Common myeloid progenitor, CD34-positive (primary cell): Measurements from ENCODE around the gene PPP1R12B.

Experiments
- CTCF ChIA-PET: fragments of 350-600 bp; sonication (Branson Sonifier 250); formaldehyde crosslinking; loops from one replicate; lab custom pipeline; 2021; ENCODE audit warnings: antibody characterized with exemption; lab: Charles Lee
- POLR2A ChIA-PET: fragments of 350-600 bp; sonication (Branson Sonifier 250); formaldehyde crosslinking; loops from one replicate; lab custom pipeline; 2021; ENCODE audit warnings: antibody characterized with exemption; lab: Charles Lee
- DNase-seq, 3 donors: peaks; one replicate each; pipeline versions ENCODE4 v3.0.0 to v3.0.0-alpha.2; 2013
- H3K27ac ChIP-seq, 2 experiments: 1 replicate in 1 of 2; 2 replicates in 1 of 2; pipeline ENCODE4 v1.7.0; 2013; ENCODE audit warnings: inconsistent platforms in 2 of 2, low read length in 2 of 2, mild to moderate bottlenecking in 2 of 2, low read depth in 1 of 2, moderate library complexity in 1 of 2; ENCODE audit not compliant: severe bottlenecking in 2 of 2, insufficient read depth in 1 of 2, poor library complexity in 1 of 2
- H3K27me3 ChIP-seq, 5 experiments: replicated peaks in 2 of 5; 1 replicate in 3 of 5; 2 replicates in 2 of 5; pipeline versions ENCODE4 v1.6.1 to v1.7.0; 2013; ENCODE audit warnings: low read length in 4 of 5, mild to moderate bottlenecking in 2 of 5, moderate library complexity in 2 of 5, inconsistent platforms in 1 of 5; ENCODE audit not compliant: insufficient read depth in 5 of 5, control insufficient read depth in 4 of 5
- H3K36me3 ChIP-seq, 4 experiments: 1 replicate in 2 of 4; 2 replicates in 2 of 4; pipeline versions ENCODE4 v1.6.1 to v1.7.0; 2013; ENCODE audit warnings: low read length in 3 of 4, control low read depth in 1 of 4, mild to moderate bottlenecking in 1 of 4; ENCODE audit not compliant: control insufficient read depth in 4 of 4, insufficient read depth in 4 of 4
- H3K4me1 ChIP-seq, 4 experiments: 1 replicate in 3 of 4; 2 replicates in 1 of 4; pipeline versions ENCODE4 v1.6.1 to v1.7.1; 2013; ENCODE audit warnings: low read length in 3 of 4, mild to moderate bottlenecking in 3 of 4, control low read depth in 1 of 4, inconsistent platforms in 1 of 4, moderate library complexity in 1 of 4; ENCODE audit not compliant: control insufficient read depth in 4 of 4, insufficient read depth in 4 of 4; ENCODE audit errors: control extremely low read depth in 1 of 4
- H3K4me3 ChIP-seq, 7 experiments: 1 replicate in 4 of 7; 2 replicates in 3 of 7; pipeline versions ENCODE4 v1.5.1 to v1.7.0; 2013; ENCODE audit warnings: mild to moderate bottlenecking in 7 of 7, low read length in 6 of 7, moderate library complexity in 6 of 7, inconsistent platforms in 2 of 7, low read depth in 2 of 7, control low read depth in 1 of 7; ENCODE audit not compliant: insufficient read depth in 4 of 7, control insufficient read depth in 1 of 7; ENCODE audit errors: extremely low read depth in 1 of 7
- H3K9me3 ChIP-seq, 5 experiments: 1 replicate in 4 of 5; 2 replicates in 1 of 5; pipeline versions ENCODE4 v1.6.1 to v1.7.1; 2013; ENCODE audit warnings: low read length in 4 of 5, mild to moderate bottlenecking in 2 of 5, inconsistent platforms in 1 of 5, low read depth in 1 of 5, moderate library complexity in 1 of 5; ENCODE audit not compliant: control insufficient read depth in 4 of 5, insufficient read depth in 2 of 5; ENCODE audit errors: control extremely low read depth in 1 of 5
- WGBS: methylation state at CpG from one replicate; pipeline ENCODE4 v1.1.5; 2013; ENCODE audit not compliant: insufficient coverage; 5-methylcytosine and 5-hydroxymethylcytosine counted together

Gene PPP1R12B

DNA sequence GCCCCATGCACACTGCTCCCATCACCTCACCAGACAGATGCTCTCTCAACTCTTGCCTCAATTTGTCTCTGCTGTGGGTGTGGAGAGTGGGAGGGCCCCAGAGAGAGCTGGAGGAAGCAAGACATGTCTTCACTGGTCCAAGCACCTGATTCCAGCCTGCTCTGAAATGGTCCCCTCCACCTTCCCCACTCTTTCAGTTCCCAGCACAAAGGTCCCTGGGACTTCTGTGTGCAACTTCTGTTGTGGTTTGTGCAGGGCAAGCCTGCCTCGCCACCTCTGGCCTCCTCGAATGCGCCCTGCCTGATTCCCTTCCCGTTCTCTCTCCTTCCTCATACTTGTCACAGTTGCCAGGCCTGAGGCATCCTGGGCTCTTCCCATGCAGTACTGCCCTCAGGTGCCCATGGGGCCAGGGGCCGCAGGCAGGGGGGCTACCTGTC, 242.5 kb downstream of the PPP1R12B start:
- peaks cover 0 to 3% (median 0%) of the 10 kb centered on the region in 5 experiments for H3K27me3 ChIP-seq
- POLR2A ChIA-PET = no interaction called here
- no peaks in the 10 kb centered on the region for H3K9me3 ChIP-seq
- H3K36me3 ChIP-seq = no peaks in the 10 kb centered on the region
- CTCF ChIA-PET = interaction anchor here (1.2 kb wide), 2 partner anchors 16 to 35 kb away, joined by 4 read pairs; no protein-coding TSS in a partner anchor
- peaks cover 0 to 4% (median 0%) of the 10 kb centered on the region in 4 experiments for H3K4me1 ChIP-seq
- DNase-seq = no peak
- 100% methylated on average over 4 of the region's 5 CpGs for WGBS
- no peak overlapping the region for H3K27ac ChIP-seq
- no peak overlapping the region for H3K4me3 ChIP-seq

GRCh38 chr1:202591515-202591914, 243.0 kb downstream of the PPP1R12B start:
- ChIA-PET CTCF (no interaction called here), POLR2A (no interaction called here)
- 95% methylated on average over 4 of the region's 7 CpGs for WGBS
- Histone ChIP-seq H3K4me1 (peaks cover 0 to under 1% (median 0%) of the 10 kb centered on the region in 4 experiments), H3K36me3 (no peaks in the 10 kb centered on the region), H3K27ac (no peak overlapping the region), H3K9me3 (no peaks in the 10 kb centered on the region), H3K4me3 (no peak overlapping the region), H3K27me3 (peaks cover 0 to 3% (median 0%) of the 10 kb centered on the region in 5 experiments)
- no peak for DNase-seq

- peaks cover 0 to 6% (median 0%) of the 10 kb centered on the region in 5 experiments for H3K27me3 ChIP-seq
- no peaks in the 10 kb centered on the region for H3K36me3 ChIP-seq
- H3K27ac ChIP-seq = no peak overlapping the region
- H3K9me3 ChIP-seq = no peaks in the 10 kb centered on the region
- DNase-seq = no peak
- 97% methylated on average over 5 of the region's 7 CpGs for WGBS
- POLR2A ChIA-PET = no interaction called here
- H3K4me3 ChIP-seq = no peak overlapping the region
- CTCF ChIA-PET = no interaction called here
- no peaks in the 10 kb centered on the region for H3K4me1 ChIP-seq
Observed at GRCh38 chr1:202592146-202592545, 243.6 kb downstream of the PPP1R12B start.

DNA sequence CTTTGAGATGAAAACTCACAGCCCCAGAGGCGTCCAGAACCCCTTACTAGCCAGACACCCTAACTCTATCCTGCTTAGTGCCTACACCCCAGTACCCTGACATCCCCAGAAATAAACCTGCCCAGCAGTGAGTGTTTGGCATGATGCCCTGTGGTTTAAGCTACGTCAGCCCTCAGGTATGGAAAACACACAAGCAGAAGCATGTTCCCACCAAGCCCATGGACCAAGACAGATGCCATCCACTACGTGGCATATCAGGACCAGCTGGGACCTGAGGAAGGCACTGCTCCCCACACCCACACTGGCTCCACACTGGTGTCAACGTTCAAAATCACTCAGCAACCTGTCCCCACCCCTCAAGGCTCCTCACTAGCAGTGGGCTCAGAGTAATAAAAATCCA, 245.3 kb downstream of the PPP1R12B start:
- Histone ChIP-seq H3K4me1 (no peaks in the 10 kb centered on the region), H3K4me3 (no peak overlapping the region), H3K27ac (no peak overlapping the region), H3K27me3 (peaks cover 0 to 11% (median 0%) of the 10 kb centered on the region in 5 experiments), H3K9me3 (no peaks in the 10 kb centered on the region), H3K36me3 (no peaks in the 10 kb centered on the region)
- ChIA-PET POLR2A (no interaction called here), CTCF (no interaction called here)
- WGBS = 94% methylated on average over 3 of the region's 4 CpGs
- no peak for DNase-seq

GRCh38 chr1:202596638-202597037, 248.1 kb downstream of the PPP1R12B start:
- no peak overlapping the region for H3K27ac ChIP-seq
- no peak overlapping the region for H3K4me3 ChIP-seq
- ChIA-PET CTCF (interaction anchor here (0.5 to 0.8 kb wide), 2 partner anchors 11 to 48 kb away, joined by 3 read pairs; no protein-coding TSS in a partner anchor), POLR2A (no interaction called here)
- peaks cover 0 to 12% (median 0%) of the 10 kb centered on the region in 5 experiments for H3K27me3 ChIP-seq
- 95% methylated on average over 11 of the region's 13 CpGs for WGBS
- H3K4me1 ChIP-seq = no peaks in the 10 kb centered on the region
- no peak for DNase-seq
- H3K36me3 ChIP-seq = no peaks in the 10 kb centered on the region
- no peaks in the 10 kb centered on the region for H3K9me3 ChIP-seq

GRCh38 chr1:202597090-202597761, 248.7 kb downstream of the PPP1R12B start:
- WGBS = 100% methylated on average over 3 of the region's 3 CpGs
- H3K4me3 ChIP-seq = no peak overlapping the region
- peaks cover 0 to 14% (median 0%) of the 10 kb centered on the region in 5 experiments for H3K27me3 ChIP-seq
- POLR2A ChIA-PET = no interaction called here
- DNase-seq = no peak
- H3K36me3 ChIP-seq = no peaks in the 10 kb centered on the region
- H3K9me3 ChIP-seq = no peaks in the 10 kb centered on the region
- CTCF ChIA-PET = interaction anchor here (0.8 to 2.2 kb wide), 2 partner anchors 10 to 11 kb away, joined by 3 to 7 read pairs; no protein-coding TSS in a partner anchor
- H3K4me1 ChIP-seq = no peaks in the 10 kb centered on the region
- H3K27ac ChIP-seq = no peak overlapping the region
